Neural cell (in vitro differentiated cells): ENCODE data around the gene RABGAP1L. TPM values are rescaled to one million over a fixed set of nuclear protein-coding genes. Genes with fewer than 3 reads are reported as not detected.

Experiments used
- H2AFZ ChIP-seq: fragments of 200-600, 300-800 bp; sonication (generic), shearing (Covaris generic); 2 replicates; pipeline ENCODE4 v1.6.0; 2014; ENCODE audit warnings: low read depth, mild to moderate bottlenecking, antibody characterized with exemption, low read length, moderate library complexity
- H3F3A ChIP-seq: fragments of 200-600 bp; shearing (Covaris generic); 2 replicates; pipeline ENCODE4 v1.6.1; 2016; ENCODE audit warnings: mild to moderate bottlenecking, moderate library complexity, mixed read lengths, antibody characterized with exemption, low read length; ENCODE audit not compliant: insufficient read depth, poor library complexity, severe bottlenecking
- H3K27ac ChIP-seq: fragments of 200-600, 300-800 bp; sonication (generic), shearing (Covaris generic); 2 replicates; pipeline ENCODE4 v1.5.1; 2014; ENCODE audit warnings: mild to moderate bottlenecking, low read length, moderate library complexity
- H3K27me3 ChIP-seq: fragments of 300-800, 200-600 bp; sonication (generic), shearing (Covaris generic); 2 replicates; pipeline ENCODE4 v1.6.0; 2014; ENCODE audit warnings: mild to moderate bottlenecking, low read depth, low read length, moderate library complexity; ENCODE audit not compliant: insufficient read depth
- H3K36me3 ChIP-seq: fragments of 300-800, 200-600 bp; sonication (generic), shearing (Covaris generic); 2 replicates; pipeline ENCODE4 v1.5.1; 2014; ENCODE audit warnings: mild to moderate bottlenecking, antibody characterized with exemption, low read length, moderate library complexity; ENCODE audit not compliant: insufficient read depth
- H3K4me2 ChIP-seq: fragments of 300-800, 200-600 bp; sonication (generic), shearing (Covaris generic); 2 replicates; pipeline ENCODE4 v1.6.0; 2014; ENCODE audit warnings: mild to moderate bottlenecking, low read length
- H3K4me3 ChIP-seq: fragments of 300-800, 200-600 bp; sonication (generic), shearing (Covaris generic); 2 replicates; pipeline ENCODE4 v1.5.1; 2014; ENCODE audit warnings: mild to moderate bottlenecking, low read length, moderate library complexity
- H3K79me2 ChIP-seq: fragments of 200-600 bp; shearing (Covaris generic); replicated peaks from 2 replicates; pipeline ENCODE4 v1.6.0; 2014; ENCODE audit warnings: mild to moderate bottlenecking, low read length, moderate library complexity; ENCODE audit not compliant: insufficient read depth
- H3K9ac ChIP-seq: fragments of 300-800, 200-600 bp; sonication (generic), shearing (Covaris generic); 2 replicates; pipeline ENCODE4 v1.6.1; 2016; ENCODE audit warnings: mild to moderate bottlenecking, low read length, mixed read lengths
- H3K9me2 ChIP-seq: fragments of 200-600 bp; shearing (Covaris generic); 2 replicates; pipeline ENCODE4 v1.6.1; 2016; ENCODE audit warnings: mild to moderate bottlenecking, low read length, mixed read lengths; ENCODE audit not compliant: insufficient read depth
- H3K9me3 ChIP-seq: fragments of 200-600, 300-800 bp; sonication (generic), shearing (Covaris generic); 2 replicates; pipeline ENCODE4 v1.6.1; 2016; ENCODE audit warnings: mild to moderate bottlenecking, mixed run types, low read length, moderate library complexity, mixed read lengths
- H4K20me1 ChIP-seq: fragments of 200-600 bp; shearing (Covaris generic); 2 replicates; pipeline ENCODE4 v1.6.1; 2016; ENCODE audit warnings: mild to moderate bottlenecking, mixed run types; ENCODE audit not compliant: insufficient read depth
- CTCF ChIP-seq: fragments of 450-650 bp; IDR thresholded peaks from 2 replicates; pipeline ENCODE4 v1.5.1; 2014; ENCODE audit warnings: antibody characterized with exemption, mild to moderate bottlenecking, moderate library complexity; ENCODE audit not compliant: poor library complexity, severe bottlenecking
- EP300 ChIP-seq: fragments of 450-650 bp; conservative IDR thresholded peaks from 2 replicates; pipeline ENCODE4 v1.6.1; 2014; ENCODE audit warnings: antibody characterized with exemption, mild to moderate bottlenecking, moderate library complexity; ENCODE audit not compliant: poor library complexity, severe bottlenecking
- EZH2 ChIP-seq: fragments of 200-600, 300-800 bp; shearing (Covaris generic), sonication (generic); IDR thresholded peaks from 2 replicates; pipeline ENCODE4 v1.6.1; 2014; ENCODE audit warnings: antibody characterized with exemption, low read length, borderline replicate concordance, mild to moderate bottlenecking; ENCODE audit not compliant: insufficient read depth, poor library complexity, severe bottlenecking
- MXI1 ChIP-seq: fragments of 450-650 bp; conservative IDR thresholded peaks from 2 replicates; pipeline ENCODE4 v1.6.1; 2014; ENCODE audit warnings: antibody characterized with exemption, mild to moderate bottlenecking; ENCODE audit not compliant: poor library complexity, severe bottlenecking
- POLR2AphosphoS5 ChIP-seq: IDR thresholded peaks from 2 replicates; pipeline ENCODE4 v1.6.1; 2012
- RAD21 ChIP-seq: fragments of 450-650 bp; conservative IDR thresholded peaks from 2 replicates; pipeline ENCODE4 v1.6.1; 2014; ENCODE audit warnings: antibody characterized with exemption, mild to moderate bottlenecking, moderate library complexity
- REST ChIP-seq: IDR thresholded peaks from 2 replicates; pipeline ENCODE4 v1.6.1; 2012; ENCODE audit warnings: borderline replicate concordance
- SMC3 ChIP-seq: fragments of 450-650 bp; conservative IDR thresholded peaks from 2 replicates; pipeline ENCODE4 v1.6.1; 2014; ENCODE audit warnings: antibody characterized with exemption, mild to moderate bottlenecking, moderate library complexity; ENCODE audit not compliant: poor library complexity
- TAF1 ChIP-seq: IDR thresholded peaks from 2 replicates; pipeline ENCODE4 v1.6.1; 2012; ENCODE audit warnings: low read depth
- polyA plus RNA-seq: library from polyadenylated mRNA; depleted of rRNA; stranded (reverse); fragments of >200 nt; gene quantifications from 2 replicates; pipeline ENCODE4 v1.2.3, GENCODE V29; 2014

RABGAP1L gene
- polyA plus RNA-seq, 1 donor from 2014 or later = 32.2 TPM

- Histone ChIP-seq H3K36me3 (no peaks in the 10 kb centered on the region), H2AFZ (no peak overlapping the region), H3K4me2 (no peak overlapping the region), H3F3A (no peaks in the 10 kb centered on the region), H3K79me2 (no peaks in the 10 kb centered on the region), H3K27ac (no peak overlapping the region), H3K4me3 (no peak overlapping the region), H3K27me3 (no peaks in the 10 kb centered on the region), H4K20me1 (no peaks in the 10 kb centered on the region), H3K9ac (no peak overlapping the region), H3K9me2 (no peaks in the 10 kb centered on the region), H3K9me3 (no peaks in the 10 kb centered on the region)
- TF ChIP-seq TAF1 (no peak), POLR2AphosphoS5 (no peak), EZH2 (no peak), REST (no peak), EP300 (no peak), MXI1 (no peak), SMC3 (no peak), RAD21 (no peak), CTCF (no peak)
These were observed 875.5 kb downstream of the RABGAP1L start for GRCh38 chr1:175034775-175035174.

- Histone ChIP-seq H3K27me3 (no peaks in the 10 kb centered on the region), H3F3A (no peaks in the 10 kb centered on the region), H4K20me1 (no peaks in the 10 kb centered on the region), H3K4me2 (no peak overlapping the region), H3K27ac (no peak overlapping the region), H3K9me3 (no peaks in the 10 kb centered on the region), H3K36me3 (no peaks in the 10 kb centered on the region), H3K9ac (no peak overlapping the region), H3K79me2 (no peaks in the 10 kb centered on the region), H2AFZ (no peak overlapping the region), H3K4me3 (no peak overlapping the region), H3K9me2 (no peaks in the 10 kb centered on the region)
- TF ChIP-seq POLR2AphosphoS5 (no peak), SMC3 (no peak), CTCF (no peak), REST (no peak), EP300 (no peak), TAF1 (no peak), RAD21 (no peak), EZH2 (no peak), MXI1 (no peak)
These were observed 876.5 kb downstream of the RABGAP1L start for GRCh38 chr1:175035865-175036264.
